Glomerular visceral epithelial cell (primary cell): Measurements from ENCODE around the gene HOXB6.

Experiments used
- DNase-seq: peaks from one replicate; pipeline ENCODE4 v3.0.0-alpha.2; 2016; ENCODE audit errors: extremely low spot score

The HOXB6 gene

GRCh38 chr17:48565925-48566710 lies 38.7 kb downstream of the HOXB6 start:
- DNase-seq = no peak

GRCh38 chr17:48565022-48565554 lies 39.7 kb downstream of the HOXB6 start:
- DNase-seq = no peak

GRCh38 chr17:48564188-48565021 lies 40.4 kb downstream of the HOXB6 start:
- DNase-seq = no peak

GRCh38 chr17:48563867-48564187 lies 41.0 kb downstream of the HOXB6 start:
- no peak for DNase-seq

- DNase-seq = no peak
Observed at GRCh38 chr17:48563385-48563838, 41.4 kb downstream of the HOXB6 start.

GRCh38 chr17:48562934-48563333 lies 41.9 kb downstream of the HOXB6 start:
- DNase-seq = no peak

GRCh38 chr17:48561884-48562810 lies 42.6 kb downstream of the HOXB6 start:
- no peak for DNase-seq

GRCh38 chr17:48559840-48560817 lies 44.7 kb downstream of the HOXB6 start:
- DNase-seq = no peak

- no peak for DNase-seq
Observed at GRCh38 chr17:48559122-48559839, 45.5 kb downstream of the HOXB6 start.

- DNase-seq = no peak
Observed at GRCh38 chr17:48558831-48559121, 46.0 kb downstream of the HOXB6 start.

GRCh38 chr17:48558057-48558830 lies 46.5 kb downstream of the HOXB6 start:
- no peak for DNase-seq

- no peak for DNase-seq
Observed at GRCh38 chr17:48556576-48557401, 48.0 kb downstream of the HOXB6 start.

GRCh38 chr17:48556229-48556575 lies 48.6 kb downstream of the HOXB6 start:
- no peak for DNase-seq

GRCh38 chr17:48555258-48556228 lies 49.2 kb downstream of the HOXB6 start:
- DNase-seq = peak; percentile 90

GRCh38 chr17:48554412-48555257 lies 50.2 kb downstream of the HOXB6 start:
- DNase-seq = peak; percentile 31

GRCh38 chr17:48553826-48554225 lies 51.0 kb downstream of the HOXB6 start:
- no peak for DNase-seq
